GM18861 (cell line): ENCODE data around the gene GPR17.

Experiments used
- ATAC-seq: cut with Tn5 transposase; IDR thresholded peaks from one replicate; pipeline ENCODE4 v1.9.1; 2021; ENCODE audit not compliant: unreplicated experiment

Gene GPR17, protein sequence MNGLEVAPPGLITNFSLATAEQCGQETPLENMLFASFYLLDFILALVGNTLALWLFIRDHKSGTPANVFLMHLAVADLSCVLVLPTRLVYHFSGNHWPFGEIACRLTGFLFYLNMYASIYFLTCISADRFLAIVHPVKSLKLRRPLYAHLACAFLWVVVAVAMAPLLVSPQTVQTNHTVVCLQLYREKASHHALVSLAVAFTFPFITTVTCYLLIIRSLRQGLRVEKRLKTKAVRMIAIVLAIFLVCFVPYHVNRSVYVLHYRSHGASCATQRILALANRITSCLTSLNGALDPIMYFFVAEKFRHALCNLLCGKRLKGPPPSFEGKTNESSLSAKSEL

GRCh38 chr2:127645395-127646291, at the start of gene GPR17:
Gene GPR17, plus strand, starts transcription at chr2:127646153. Its CDS starts 4,583 bp downstream, at chr2:127650736.
- no peak for ATAC-seq

- no peak for ATAC-seq
These were observed 49.5 kb upstream of the GPR17 start for GRCh38 chr2:127596311-127597045.

DNA sequence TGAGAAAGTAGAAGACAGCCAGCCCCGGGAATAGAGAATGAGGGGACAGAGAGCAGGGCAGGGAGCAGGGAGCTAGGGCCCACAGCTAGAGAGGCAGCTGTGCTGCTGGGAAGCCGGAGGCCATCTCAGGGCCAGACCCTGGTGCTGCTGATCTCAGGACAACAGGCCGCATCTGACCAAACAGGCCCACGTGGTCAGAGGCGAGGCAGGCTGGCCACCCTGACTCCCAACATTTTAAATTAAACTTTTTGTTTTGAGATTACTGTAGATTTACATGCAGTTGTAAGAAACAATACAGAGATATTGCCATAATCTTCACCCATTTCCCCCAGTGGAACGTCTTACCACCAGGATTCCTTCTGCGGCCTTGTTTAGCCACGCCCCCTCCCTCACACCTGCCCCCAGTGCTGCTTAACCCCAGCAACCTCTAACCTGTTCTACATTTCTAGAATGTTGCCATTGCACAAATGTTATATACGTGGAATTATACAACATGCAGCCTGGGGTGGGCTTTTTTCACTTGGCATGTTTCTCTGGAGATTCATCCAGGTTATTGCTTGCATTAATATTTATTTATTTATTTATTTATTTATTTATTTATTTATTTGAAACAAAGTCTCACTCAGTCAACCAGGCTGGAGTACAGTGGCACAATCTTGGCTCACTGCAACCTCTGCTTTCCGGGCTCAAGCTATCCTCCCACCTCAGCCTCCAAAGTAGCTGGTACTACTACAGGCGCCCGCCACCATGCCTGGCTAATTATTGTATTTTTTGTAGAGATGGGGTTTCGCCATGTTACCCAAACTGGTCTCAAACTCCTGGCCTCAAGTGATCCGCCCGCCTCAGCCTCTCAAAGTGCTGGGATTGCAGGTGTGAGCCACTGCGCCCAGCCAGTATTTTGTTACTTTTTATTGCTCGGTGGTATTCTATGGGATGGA, 48.6 kb upstream of the GPR17 start:
- ATAC-seq, result no peak

DNA sequence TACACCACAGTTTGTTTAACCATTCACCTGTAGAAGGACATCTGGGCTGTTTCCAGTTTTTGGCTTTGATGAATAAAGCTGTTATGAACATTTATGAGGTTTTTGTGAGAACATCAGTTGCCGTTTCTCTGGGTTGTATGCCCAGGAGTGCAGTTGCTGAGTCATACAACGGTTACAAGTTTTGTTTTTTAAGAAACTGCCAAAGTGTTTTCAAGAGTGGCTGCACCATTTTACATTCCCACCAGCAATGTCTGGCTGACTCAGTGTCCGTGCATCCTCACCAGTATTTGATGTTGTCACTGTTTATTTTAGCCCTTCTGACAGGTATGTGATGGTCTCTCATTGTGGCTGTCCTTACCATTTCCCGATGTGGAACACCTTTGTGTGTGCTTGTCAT, 48.0 kb upstream of the GPR17 start:
- no peak for ATAC-seq

GRCh38 chr2:127598711-127599110, 47.2 kb upstream of the GPR17 start:
- no peak for ATAC-seq

- ATAC-seq, result no peak
These were observed 46.7 kb upstream of the GPR17 start for GRCh38 chr2:127599211-127599610.

- no peak for ATAC-seq
These were observed 41.0 kb upstream of the GPR17 start for GRCh38 chr2:127604986-127605385.

DNA sequence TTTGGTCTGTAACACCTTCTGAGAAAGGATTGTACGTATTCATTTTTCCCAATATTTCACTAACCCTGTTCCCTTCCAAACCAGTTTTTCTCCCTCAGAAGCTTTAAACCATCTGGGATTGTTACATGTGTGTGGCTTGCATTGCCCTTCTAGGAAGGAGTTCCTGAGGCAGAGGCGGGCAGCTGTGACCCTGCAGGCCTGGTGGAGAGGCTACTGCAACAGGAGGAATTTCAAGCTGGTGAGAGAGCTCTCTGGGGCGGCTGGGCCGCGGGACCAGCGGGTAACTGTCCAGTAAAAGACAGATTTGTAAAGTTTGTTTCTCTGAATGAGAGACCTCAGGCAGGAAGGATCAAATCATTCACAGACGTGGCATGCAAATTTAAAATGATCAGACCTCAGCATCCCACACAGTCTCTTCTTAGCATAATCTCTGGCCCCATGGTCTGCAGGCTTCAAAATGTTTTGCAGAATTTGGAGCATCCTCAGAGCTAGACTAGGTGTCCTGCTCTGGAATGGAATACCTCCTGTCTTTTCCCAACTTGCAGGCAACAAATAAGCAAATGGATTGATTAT, 40.2 kb upstream of the GPR17 start:
- ATAC-seq, result no peak

GRCh38 chr2:127606625-127607398, 39.1 kb upstream of the GPR17 start:
- no peak for ATAC-seq

GRCh38 chr2:127607399-127607908, 38.5 kb upstream of the GPR17 start:
- ATAC-seq, result no peak

- no peak for ATAC-seq
These were observed 37.6 kb upstream of the GPR17 start for GRCh38 chr2:127608061-127609030.

- ATAC-seq, result no peak
These were observed 36.8 kb upstream of the GPR17 start for GRCh38 chr2:127609031-127609751.

- ATAC-seq, result no peak
These were observed 36.1 kb upstream of the GPR17 start for GRCh38 chr2:127609818-127610217.

- ATAC-seq, result no peak
These were observed 35.4 kb upstream of the GPR17 start for GRCh38 chr2:127610561-127610960.

DNA sequence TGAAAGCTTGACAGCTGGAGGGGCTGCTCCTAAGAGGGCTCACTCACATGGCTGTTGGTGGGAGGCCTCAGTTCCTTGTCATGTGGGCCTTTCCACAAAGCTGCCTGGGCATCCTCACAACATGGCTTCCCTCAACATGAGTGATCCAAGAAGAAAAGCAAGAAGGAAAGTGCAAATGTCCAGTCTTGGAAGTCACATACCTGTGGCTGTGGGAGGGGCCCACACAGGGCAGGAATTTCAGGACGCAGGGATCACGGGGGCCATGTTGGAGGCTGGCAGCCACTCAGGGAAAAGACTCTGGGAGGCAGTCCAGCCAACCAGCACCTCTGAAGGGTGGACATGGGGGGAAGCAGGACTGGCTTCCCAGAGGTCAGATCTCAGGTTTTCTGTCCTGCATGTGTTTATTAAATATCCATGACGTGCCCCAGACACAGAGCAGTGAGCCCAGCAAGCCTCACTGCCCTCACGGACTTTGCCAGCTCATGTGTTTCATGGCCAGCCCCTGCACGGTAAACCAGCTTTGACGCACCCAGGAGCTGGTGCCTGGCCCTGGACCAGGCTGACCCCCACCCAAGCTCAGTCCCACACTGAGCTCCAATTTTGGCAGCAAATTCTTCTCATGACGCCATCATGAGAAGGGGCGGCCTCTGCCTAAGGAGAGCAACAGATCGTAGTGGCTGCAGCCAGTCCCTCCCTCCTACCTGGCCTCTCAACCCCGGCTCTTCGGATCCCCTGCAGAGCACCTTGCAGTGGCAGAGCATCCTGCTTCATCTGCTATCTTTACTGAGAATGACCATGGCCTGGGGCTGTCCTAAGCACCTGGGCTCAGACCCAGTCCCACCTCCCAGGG, 34.7 kb upstream of the GPR17 start:
- no peak for ATAC-seq

GRCh38 chr2:127612111-127612822, 33.7 kb upstream of the GPR17 start:
- no peak for ATAC-seq
